ENCODE results near the gene JOSD1.

The JOSD1 gene

DNA sequence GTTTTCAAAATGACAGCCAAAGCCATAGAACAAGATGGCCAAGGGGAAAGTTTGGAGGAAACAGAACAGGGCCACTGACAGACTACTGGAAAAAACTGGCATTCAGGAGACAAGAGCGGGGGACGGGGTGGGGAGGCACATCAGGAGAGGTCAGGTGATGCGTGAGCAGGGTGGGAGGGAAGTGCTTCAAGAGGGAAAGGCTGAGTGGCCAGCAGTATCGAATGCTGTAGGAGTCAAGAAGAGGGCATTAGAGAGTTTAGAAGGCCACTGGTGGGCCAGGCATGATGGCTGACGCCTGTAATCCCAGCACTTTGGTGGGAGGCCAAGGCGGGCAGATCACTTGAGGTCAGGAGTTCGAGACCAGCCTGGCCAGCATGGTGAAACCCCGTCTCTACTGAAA, 13.2 kb upstream of the JOSD1 start:
- DNase-seq (ENCODE audit: low read depth in 2 of 2): no peak

DNA sequence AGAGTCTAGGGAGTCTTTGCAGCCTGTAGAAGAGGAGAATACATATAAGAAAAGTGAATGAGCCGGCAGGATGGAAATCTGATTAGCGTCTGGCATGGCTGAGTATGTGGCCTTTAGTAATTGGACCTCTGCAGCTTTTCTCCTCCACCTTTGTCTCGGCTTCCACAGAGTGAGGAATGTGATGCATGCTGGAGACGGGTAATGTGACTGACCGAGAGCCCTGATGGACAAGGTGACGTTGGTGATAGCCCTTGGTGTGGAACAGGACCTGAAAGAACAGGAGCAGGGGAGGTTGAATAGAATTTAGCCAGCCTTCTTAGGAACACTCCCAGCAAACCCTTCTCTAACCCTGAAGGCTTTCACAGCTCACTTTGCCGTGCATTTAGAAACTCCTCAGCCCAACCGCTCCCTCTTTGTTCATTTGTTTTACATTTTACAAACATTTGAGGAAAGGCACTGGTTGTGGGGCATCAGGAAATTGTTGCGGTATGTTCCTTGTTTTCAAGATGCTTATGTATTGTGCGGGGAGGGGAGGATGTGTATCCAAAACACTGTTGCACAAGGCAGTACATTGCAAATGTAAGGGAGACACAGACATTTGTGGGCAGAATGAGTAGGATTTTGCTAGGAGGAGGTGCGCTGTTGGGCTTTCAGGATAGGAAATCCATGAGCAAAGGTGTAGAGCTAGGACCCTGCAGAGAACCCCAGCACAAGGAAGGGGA, 11.9 kb upstream of the JOSD1 start:
- DNase-seq (ENCODE audit: low read depth in 2 of 2): no peak

GRCh38 chr22:38710866-38711265, 10.1 kb upstream of the JOSD1 start:
- no peak for DNase-seq (ENCODE audit: low read depth in 2 of 2)

DNA sequence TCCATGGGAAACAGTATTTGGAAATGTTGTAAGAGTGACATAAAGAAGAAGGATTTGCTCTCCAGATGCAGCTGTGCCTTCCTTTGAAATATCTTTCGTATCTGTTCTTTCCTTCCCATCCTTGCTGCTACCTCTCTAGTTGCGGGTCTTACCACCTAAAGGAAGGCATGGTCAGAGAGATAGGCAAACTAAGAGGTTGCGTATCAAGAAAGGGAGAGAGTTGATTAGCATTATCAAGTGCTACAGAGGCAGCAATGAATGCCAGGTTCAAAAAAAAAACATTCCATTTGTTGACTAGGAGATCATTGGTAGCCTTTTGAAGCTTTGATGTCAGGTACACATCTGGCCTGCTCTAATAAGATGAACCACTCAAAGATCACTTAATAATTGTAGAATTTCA, 9.6 kb upstream of the JOSD1 start:
- DNase-seq (ENCODE audit: low read depth in 2 of 2): no peak

DNA sequence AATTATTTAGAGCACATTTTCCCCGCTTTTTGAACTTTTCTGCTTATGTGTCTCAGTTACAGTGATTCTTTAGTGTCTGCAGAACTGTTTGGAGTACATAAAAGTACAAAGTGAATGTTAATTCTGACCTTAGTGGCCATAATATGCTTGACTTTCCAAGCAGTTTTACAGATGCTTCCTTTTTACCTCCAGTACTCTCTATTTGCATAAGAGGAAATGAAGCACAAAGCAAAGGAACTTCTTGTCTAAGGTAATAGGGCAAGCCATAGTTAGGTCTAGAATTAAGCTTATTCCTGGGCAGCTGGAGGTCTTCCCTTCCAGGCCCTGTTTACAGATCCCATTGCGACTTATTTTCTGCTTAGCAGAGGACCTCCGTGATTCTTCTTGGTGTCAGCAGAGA, 8.6 kb upstream of the JOSD1 start:
- DNase-seq (ENCODE audit: low read depth in 2 of 2): no peak

- no peak for DNase-seq (ENCODE audit: low read depth in 2 of 2)
These were observed 7.2 kb upstream of the JOSD1 start for GRCh38 chr22:38707984-38708383.

DNA sequence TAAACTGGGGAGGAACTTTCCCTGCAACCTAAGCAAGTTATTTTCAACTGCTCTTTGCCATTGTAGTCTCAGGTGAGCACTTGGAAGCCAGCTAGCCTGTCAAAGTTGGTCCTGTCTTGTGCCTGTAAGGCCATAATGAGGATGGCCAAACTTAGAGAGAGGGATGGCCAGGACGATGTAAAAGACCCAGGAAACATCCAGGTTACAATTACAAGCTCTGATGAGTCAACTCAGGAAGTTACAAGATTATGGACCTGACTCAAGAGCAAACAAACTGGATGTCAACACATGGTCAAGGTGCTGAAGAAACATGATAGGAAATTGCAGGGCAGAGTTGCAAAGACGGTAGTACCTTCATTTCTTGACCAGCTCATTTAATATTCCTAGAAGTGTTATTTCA, 6.6 kb upstream of the JOSD1 start:
- no peak for DNase-seq (ENCODE audit: low read depth in 2 of 2)

DNA sequence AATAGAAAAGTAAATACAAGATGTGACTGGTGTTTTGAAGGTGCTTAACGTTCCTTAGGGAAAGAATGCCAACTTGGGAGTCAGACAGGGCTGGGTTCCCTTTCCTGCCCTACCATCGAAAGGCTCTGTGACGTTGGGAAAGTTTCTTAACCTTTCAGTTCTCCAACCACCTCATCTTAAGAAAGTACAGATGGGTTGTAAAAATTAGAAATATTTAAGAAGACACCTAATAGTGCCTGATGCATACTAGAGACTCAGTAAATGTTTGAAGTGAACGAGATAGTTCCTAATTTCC, 6.1 kb upstream of the JOSD1 start:
- DNase-seq (ENCODE audit: low read depth in 2 of 2): no peak

GRCh38 chr22:38706101-38706900, 5.6 kb upstream of the JOSD1 start:
- DNase-seq (ENCODE audit: low read depth in 2 of 2): peak in 1 of 2 donors; percentile 23

DNA sequence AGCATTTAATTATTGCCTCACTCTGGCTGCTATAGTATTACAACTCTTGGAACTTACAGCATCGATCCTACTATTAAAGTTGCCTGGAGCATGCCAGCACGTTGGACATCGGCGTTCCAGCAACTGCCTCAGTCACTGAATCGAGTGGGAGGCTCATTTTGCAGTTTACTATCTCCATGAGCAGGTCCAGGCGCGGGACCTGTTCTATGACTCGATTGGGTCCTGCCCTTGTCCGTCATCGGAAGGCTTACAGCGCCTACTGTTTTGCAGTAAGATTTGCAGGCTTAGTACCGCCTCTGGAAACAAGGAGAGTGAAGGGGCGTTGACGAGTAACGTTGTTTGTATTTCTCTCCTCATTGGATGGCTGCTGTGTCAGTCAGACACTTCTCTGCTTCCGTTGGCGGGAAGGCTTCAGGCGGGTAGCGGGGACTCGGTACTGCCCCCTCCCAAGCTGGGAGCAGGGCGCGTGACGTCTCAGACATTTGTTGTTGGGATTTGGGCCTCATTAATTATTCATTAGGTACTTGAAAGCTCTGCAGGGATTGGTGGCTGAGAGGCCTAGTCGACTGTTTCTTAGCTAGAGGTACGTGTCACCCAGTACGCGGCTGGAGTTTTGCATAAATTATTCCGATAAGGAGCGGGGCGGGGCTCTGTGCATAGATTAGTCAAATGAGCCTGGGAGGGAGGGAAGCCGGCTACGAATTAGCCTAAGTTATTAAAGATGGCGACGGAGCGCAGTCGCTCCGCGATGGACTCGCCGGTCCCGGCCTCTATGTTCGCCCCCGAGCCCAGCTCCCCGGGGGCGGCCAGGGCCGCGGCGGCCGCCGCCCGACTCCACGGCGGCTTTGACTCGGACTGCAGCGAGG, 4.7 kb upstream of the JOSD1 start, which contains the start of gene GTPBP1:
GTPBP1 (plus strand) TSS at position 710 of the 866 bp plus-strand sequence; CDS start at position 722, 12 bp downstream.
- DNase-seq (ENCODE audit: low read depth in 2 of 2): peak; percentile 89 to 97

- no peak for DNase-seq (ENCODE audit: low read depth in 2 of 2)
These were observed 4.0 kb upstream of the JOSD1 start for GRCh38 chr22:38704654-38705234.

- no peak for DNase-seq (ENCODE audit: low read depth in 2 of 2)
These were observed 414 bp downstream of the JOSD1 start for GRCh38 chr22:38700270-38700788.

DNA sequence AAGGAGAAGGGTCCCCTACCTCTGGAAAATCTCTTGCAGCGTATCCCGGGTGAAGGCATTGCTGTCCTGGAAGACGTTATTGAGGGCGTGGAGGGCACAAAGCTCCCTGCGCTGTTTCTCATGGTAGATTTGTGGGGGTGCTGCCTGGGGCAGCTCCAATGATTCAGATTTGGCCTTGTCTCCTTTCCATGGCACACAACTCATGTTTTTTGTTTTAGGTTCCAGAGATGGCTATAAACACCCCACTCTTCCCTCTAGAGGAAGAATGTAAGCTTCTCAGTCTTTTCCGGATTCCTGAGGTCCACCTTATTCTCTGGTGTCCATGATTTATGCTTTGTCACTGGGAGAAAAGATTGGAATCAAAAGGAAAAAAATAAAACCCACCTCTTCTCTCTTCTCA, 959 bp downstream of the JOSD1 start:
- no peak for DNase-seq (ENCODE audit: low read depth in 2 of 2)

DNA sequence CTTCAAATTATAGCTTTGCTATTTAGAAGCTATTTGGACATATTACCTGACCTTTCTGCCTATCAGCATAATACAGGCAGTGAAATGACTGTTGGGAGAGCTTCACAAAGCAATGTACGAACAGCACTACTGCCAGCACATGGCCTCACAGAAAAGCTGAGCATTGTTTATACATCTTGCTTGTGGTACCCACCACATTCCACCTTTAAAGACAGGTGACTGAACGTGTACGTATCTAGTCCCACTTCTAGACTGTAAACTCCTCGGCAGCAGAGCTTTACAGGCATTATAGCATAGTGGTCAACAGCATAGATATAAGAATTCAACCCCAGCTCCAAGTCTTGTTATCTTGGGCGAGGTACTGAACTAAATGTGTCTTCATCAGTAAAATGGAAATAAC, 1.6 kb downstream of the JOSD1 start:
- no peak for DNase-seq (ENCODE audit: low read depth in 2 of 2)

DNA sequence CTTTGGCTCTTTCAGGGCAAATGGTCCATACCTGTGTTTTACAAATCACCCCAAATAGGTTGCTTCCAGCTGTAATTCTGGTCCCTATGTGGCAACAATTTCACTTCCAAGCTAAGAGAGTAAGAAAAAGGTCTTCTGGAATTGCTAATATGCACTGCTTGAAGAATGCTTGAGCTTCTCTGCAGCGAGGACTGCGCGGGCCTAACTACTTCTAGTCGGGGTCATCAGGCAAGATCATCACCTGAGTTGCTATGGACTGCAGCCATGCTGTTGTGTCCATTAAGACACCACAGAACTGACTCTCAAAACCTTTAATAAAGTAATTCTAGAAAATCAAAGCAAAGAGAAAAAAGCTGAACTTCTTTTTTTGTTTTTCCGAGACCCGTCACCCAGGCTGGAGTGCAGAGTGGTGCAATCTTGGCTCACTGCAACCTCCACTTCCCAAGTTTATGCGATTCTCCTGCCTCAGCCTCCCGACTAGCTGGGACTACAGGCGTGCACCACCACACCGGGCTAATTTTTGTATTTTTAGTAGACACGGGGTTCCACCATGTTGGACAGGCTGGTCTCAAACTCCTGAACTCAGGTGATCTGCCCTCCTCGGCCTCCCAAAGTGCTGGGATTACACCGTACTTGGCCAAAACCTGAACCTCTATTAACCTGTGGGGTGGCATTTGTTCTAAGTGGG, 2.2 kb downstream of the JOSD1 start:
- no peak for DNase-seq (ENCODE audit: low read depth in 2 of 2)

DNA sequence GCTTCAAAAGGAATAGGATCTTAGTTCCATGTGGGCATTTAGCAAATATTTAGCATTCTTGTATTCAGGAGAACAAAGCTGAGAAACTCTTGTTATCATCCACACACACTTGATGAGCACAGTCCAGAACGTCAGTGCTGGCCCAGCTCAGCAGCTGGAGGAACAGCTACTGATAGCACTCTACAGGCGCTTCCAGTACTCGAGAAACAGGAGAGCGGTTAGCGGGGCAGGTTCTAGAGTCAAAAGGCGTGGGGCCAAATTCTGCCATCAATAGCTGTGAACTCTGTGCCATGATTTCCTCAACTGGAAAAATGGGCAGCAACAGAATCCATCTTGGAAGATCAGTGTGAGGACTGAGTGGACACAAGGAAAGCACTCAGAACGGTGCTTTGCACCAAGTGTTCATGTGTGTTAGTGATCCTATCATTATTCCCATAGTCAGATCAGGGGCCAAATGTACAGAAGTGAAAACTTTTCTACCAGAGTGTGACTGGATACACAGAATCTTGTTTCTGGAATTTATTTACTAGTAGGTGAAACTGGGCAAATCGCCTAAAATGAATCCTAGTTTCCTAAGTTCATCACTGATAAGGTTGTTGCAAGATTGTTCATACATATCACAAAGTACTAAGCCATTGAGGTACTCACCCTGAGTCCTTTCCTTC, 3.2 kb downstream of the JOSD1 start:
- no peak for DNase-seq (ENCODE audit: low read depth in 2 of 2)

GRCh38 chr22:38696606-38697424, 3.9 kb downstream of the JOSD1 start:
- no peak for DNase-seq (ENCODE audit: low read depth in 2 of 2)

DNA sequence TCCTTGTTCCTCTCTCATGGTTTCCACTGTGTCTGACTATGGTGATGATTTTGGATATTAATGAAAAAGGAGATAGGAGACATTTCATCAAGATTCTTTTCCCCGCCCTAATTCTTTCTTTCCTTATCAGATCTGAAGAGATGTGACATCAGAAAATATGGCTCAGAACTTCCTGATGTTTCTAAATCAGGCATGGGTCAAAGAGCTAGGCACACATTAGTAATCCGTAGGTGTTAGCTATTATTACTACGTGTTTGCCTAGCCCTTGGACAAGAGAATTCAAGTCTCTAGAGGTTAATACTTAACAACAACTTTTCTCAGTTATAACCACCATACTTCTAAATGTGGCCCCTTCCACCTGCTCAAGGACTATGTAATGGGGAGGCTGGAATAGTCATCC, 5.8 kb downstream of the JOSD1 start:
- DNase-seq (ENCODE audit: low read depth in 2 of 2): no peak

GRCh38 chr22:38694049-38694448, 6.7 kb downstream of the JOSD1 start:
- no peak for DNase-seq (ENCODE audit: low read depth in 2 of 2)

- DNase-seq (ENCODE audit: low read depth in 2 of 2): no peak
These were observed 11.1 kb downstream of the JOSD1 start for GRCh38 chr22:38689651-38690050.

Data from stimulated activated CD4-positive, alpha-beta T cell treated with anti-CD3 and anti-CD28 coated beads, Interleukin-4, amount 100 ng/mL, for 48 hours (primary cell).